ENCODE data around the gene FLNB.

FLNB gene

GRCh38 chr3:58204720-58205119 is 196.5 kb downstream of the FLNB start:
- no peak overlapping the region for H3K4me3 ChIP-seq (ENCODE audit: low read depth, low read length)
- DNase-seq (ENCODE audit: low read depth), result no peak
- no peak for TF ChIP-seq CTCF (conservative IDR thresholded peaks at IDR 0.05; ENCODE audit: low read depth, low read length)

- no peak for DNase-seq (ENCODE audit: low read depth)
- no peak for TF ChIP-seq CTCF (conservative IDR thresholded peaks at IDR 0.05; ENCODE audit: low read depth, low read length)
- no peak overlapping the region for H3K4me3 ChIP-seq (ENCODE audit: low read depth, low read length)
These were observed 197.8 kb downstream of the FLNB start for GRCh38 chr3:58205981-58206380.

GRCh38 chr3:58206406-58207011 is 198.3 kb downstream of the FLNB start:
- peak; percentile 27 for DNase-seq (ENCODE audit: low read depth)
- TF ChIP-seq CTCF (conservative IDR thresholded peaks at IDR 0.05; ENCODE audit: low read depth, low read length), result no peak

GRCh38 chr3:58207954-58208353 is 199.7 kb downstream of the FLNB start:
- no peak for TF ChIP-seq CTCF (conservative IDR thresholded peaks at IDR 0.05; ENCODE audit: low read depth, low read length)
- no peak overlapping the region for H3K4me3 ChIP-seq (ENCODE audit: low read depth, low read length)
- no peak for DNase-seq (ENCODE audit: low read depth)

More at GRCh38 chr3:58206406-58207011, 198.3 kb downstream of the FLNB start:
- no peak overlapping the region for H3K4me3 ChIP-seq (ENCODE audit: low read depth, low read length)

GRCh38 chr3:58209933-58210332 is 201.7 kb downstream of the FLNB start:
- no peak for DNase-seq (ENCODE audit: low read depth)
- no peak overlapping the region for H3K4me3 ChIP-seq (ENCODE audit: low read depth, low read length)
- TF ChIP-seq CTCF (conservative IDR thresholded peaks at IDR 0.05; ENCODE audit: low read depth, low read length), result no peak

- DNase-seq (ENCODE audit: low read depth), result peak; percentile 27
- no peak for TF ChIP-seq CTCF (conservative IDR thresholded peaks at IDR 0.05; ENCODE audit: low read depth, low read length)
- H3K4me3 ChIP-seq (ENCODE audit: low read depth, low read length), result no peak within 1 kb of the TSS
These were observed 202.7 kb downstream of the FLNB start, which contains the start of gene DNASE1L3 for GRCh38 chr3:58210761-58211460. TSS of gene DNASE1L3 (minus strand) at chr3:58210972. CDS start at chr3:58210906, 66 bp downstream.

All from choroid plexus epithelial cell (primary cell).